ENCODE results near the gene AASDH. TPM values are rescaled to one million over a fixed set of nuclear protein-coding genes. Genes with fewer than 3 reads are reported as not detected.

AASDH gene
- polyA plus RNA-seq, 10 donors, result 9.6 to 14.6 (median 11.9) TPM

DNA sequence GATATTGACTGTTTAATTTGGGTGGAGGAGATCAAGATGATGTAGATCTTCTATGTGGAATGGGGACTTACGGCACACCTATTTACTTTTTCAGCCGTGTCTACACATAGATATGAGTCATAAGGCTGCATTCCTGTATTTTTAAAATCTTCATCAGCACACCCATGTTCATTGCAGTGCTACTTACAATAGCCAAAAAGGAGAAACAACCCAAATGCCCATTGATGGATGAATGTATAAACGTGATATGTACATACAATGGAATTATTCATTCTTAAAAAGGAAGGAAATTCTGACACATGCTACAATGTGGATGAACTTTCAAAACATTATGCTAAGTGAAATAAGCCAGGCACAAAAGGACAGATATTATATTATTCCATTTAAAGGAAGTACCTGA lies 98.6 kb downstream of the AASDH start:
- DNase-seq, result no peak

Other genes with a start within 250 kb of the AASDH start
- gene PPAT, start 48.1 kb upstream of the AASDH start, polyA plus RNA-seq (ENCODE audit: insufficient read length in 10 of 10), result 10 to 100 TPM in 9 of 10 donors, 1 to 10 TPM in 1; 9.7 to 15.9 (median 12.7) TPM
- 10 to 100 TPM; 50.9 to 80.3 (median 66.5) TPM for gene PAICS, start 48.8 kb upstream of the AASDH start, polyA plus RNA-seq (ENCODE audit: insufficient read length in 10 of 10)
- gene SRP72, start 80.1 kb upstream of the AASDH start, polyA plus RNA-seq (ENCODE audit: insufficient read length in 10 of 10), result 10 to 100 TPM; 61.9 to 86.3 (median 75.9) TPM
- under 1 TPM; 0.08 to 0.50 (median 0.27) TPM for gene ARL9, start 118.3 kb upstream of the AASDH start, polyA plus RNA-seq (ENCODE audit: insufficient read length in 10 of 10)

Measured in muscle of back (tissue), 11 donors.